ENCODE data around the gene ARNT2.

The ARNT2 gene

GRCh38 chr15:80605591-80606150 is 201.5 kb downstream of the ARNT2 start:
- TF ChIP-seq PATZ1 (CRISPR knock-in tag; IDR thresholded peaks at IDR 0.05; ENCODE audit: borderline replicate concordance) (no peak), CSRNP3 (CRISPR knock-in tag; IDR thresholded peaks at IDR 0.05) (no peak), SNAI2 (CRISPR knock-in tag; IDR thresholded peaks at IDR 0.05) (no peak), PPARA (CRISPR knock-in tag; IDR thresholded peaks at IDR 0.05; ENCODE audit: borderline replicate concordance) (no peak), ZNF8 (CRISPR knock-in tag; IDR thresholded peaks at IDR 0.05) (no peak), OSR1 (CRISPR knock-in tag; IDR thresholded peaks at IDR 0.05) (no peak), TOX (CRISPR knock-in tag; IDR thresholded peaks at IDR 0.05; ENCODE audit: borderline replicate concordance) (no peak)
- no peak for ATAC-seq

- TF ChIP-seq ZC3H10 (CRISPR knock-in tag; IDR thresholded peaks at IDR 0.05) (no peak), ISL1 (CRISPR knock-in tag; IDR thresholded peaks at IDR 0.05) (no peak), POU6F1 (CRISPR knock-in tag; IDR thresholded peaks at IDR 0.05; ENCODE audit: borderline replicate concordance, low read depth) (no peak), ARNTL (CRISPR knock-in tag; IDR thresholded peaks at IDR 0.05; ENCODE audit: borderline replicate concordance, low read depth) (no peak), PATZ1 (CRISPR knock-in tag; IDR thresholded peaks at IDR 0.05; ENCODE audit: borderline replicate concordance) (no peak), ZNF8 (CRISPR knock-in tag; IDR thresholded peaks at IDR 0.05) (no peak), GLIS3 (CRISPR knock-in tag; IDR thresholded peaks at IDR 0.05) (no peak), BACH2 (CRISPR knock-in tag; IDR thresholded peaks at IDR 0.05; ENCODE audit: borderline replicate concordance) (no peak), PPARA (CRISPR knock-in tag; IDR thresholded peaks at IDR 0.05; ENCODE audit: borderline replicate concordance) (no peak), ZNF565 (CRISPR knock-in tag; conservative IDR thresholded peaks at IDR 0.05; ENCODE audit: low read depth) (no peak), TOX (CRISPR knock-in tag; IDR thresholded peaks at IDR 0.05; ENCODE audit: borderline replicate concordance) (no peak), ESRRG (CRISPR knock-in tag; IDR thresholded peaks at IDR 0.05) (no peak), SNAI2 (CRISPR knock-in tag; IDR thresholded peaks at IDR 0.05) (no peak), CREB5 (CRISPR knock-in tag; IDR thresholded peaks at IDR 0.05; ENCODE audit: low read depth) (no peak), CSDC2 (CRISPR knock-in tag; IDR thresholded peaks at IDR 0.05) (no peak)
- ATAC-seq = no peak
Observed at GRCh38 chr15:80606511-80607071, 202.4 kb downstream of the ARNT2 start.

- TF ChIP-seq ESRRG (CRISPR knock-in tag; IDR thresholded peaks at IDR 0.05) = no peak
- TF ChIP-seq ZNF70 (CRISPR knock-in tag; IDR thresholded peaks at IDR 0.05) = no peak
- TF ChIP-seq TSHZ2 (CRISPR knock-in tag; IDR thresholded peaks at IDR 0.05) = no peak
- no peak for ATAC-seq
Observed at GRCh38 chr15:80607287-80607980, 203.3 kb downstream of the ARNT2 start.
